HepG2 (cell line): Measurements from ENCODE around the gene KREMEN1. TPM values are rescaled to one million over a fixed set of nuclear protein-coding genes. Genes with fewer than 3 reads are reported as not detected.

Source experiments
- ATAC-seq: fragments of 200-7000 bp; cut with Tn5 transposase; 3 replicates; pipeline ENCODE4 v1.9.1; 2020; ENCODE audit warnings: mild to moderate bottlenecking, moderate library complexity
- BruUV-seq: library from RNA; stranded (reverse); fragments of 400-500 nt; replicated peaks from 2 replicates; lab custom pipeline; 2021; lab: Mats Ljungman, UMichigan
- CTCF ChIA-PET: fragments of 300-600 bp; formaldehyde crosslinking; extraction: SDS; loops from one replicate; lab custom pipeline; 2021; ENCODE audit warnings: low total read pairs, inconsistent platforms, low intra/inter-chr PET ratio; lab: Yijun Ruan, JAX
- POLR2A ChIA-PET: fragments of 350-600 bp; sonication (Branson Sonifier 250); formaldehyde crosslinking; loops from one replicate; lab custom pipeline; 2020; ENCODE audit warnings: antibody characterized with exemption, inconsistent platforms; lab: Yijun Ruan, JAX
- DNase-seq: peaks from one replicate; pipeline ENCODE4 v3.0.0-alpha.2; 2015; ENCODE audit warnings: low spot score
- FAIRE-seq: peaks from 3 replicates; lab custom pipeline; 2011; peaks lifted over from hg19 to GRCh38; lab: Jason Lieb, UNC
- H2AFZ ChIP-seq: one replicate; pipeline ENCODE4 v1.6.1; 2011; ENCODE audit warnings: low read length, inconsistent platforms
- H3K27ac ChIP-seq: fragments of 300-600 bp; 3 replicates; pipeline ENCODE4 v1.8.0; 2011; ENCODE audit warnings: mixed run types, mild to moderate bottlenecking, mixed read lengths, low read length, inconsistent platforms; ENCODE audit not compliant: insufficient read depth; ENCODE audit errors: extremely low read length
- H3K27me3 ChIP-seq, 2 experiments: fragments of 200-600 bp in 1 of 2; 2 replicates in 1 of 2; 3 replicates in 1 of 2; pipeline versions ENCODE4 v1.6.0 to v1.8.0; 2011; ENCODE audit warnings: low read length in 2 of 2, mild to moderate bottlenecking in 2 of 2, moderate library complexity in 2 of 2, inconsistent platforms in 1 of 2; ENCODE audit not compliant: insufficient read depth in 2 of 2, control insufficient read depth in 1 of 2
- H3K36me3 ChIP-seq, 2 experiments: fragments of 200-600 bp in 1 of 2; replicated peaks in 1 of 2; 2 replicates in 1 of 2; 3 replicates in 1 of 2; pipeline versions ENCODE4 v1.5.1 to v1.8.0; 2011; ENCODE audit warnings: low read length in 2 of 2, inconsistent platforms in 1 of 2; ENCODE audit not compliant: insufficient read depth in 2 of 2, control insufficient read depth in 1 of 2
- H3K4me1 ChIP-seq: 2 replicates; pipeline ENCODE4 v1.5.1; 2012; ENCODE audit warnings: low read length, inconsistent platforms; ENCODE audit not compliant: insufficient read depth
- H3K4me2 ChIP-seq: 2 replicates; pipeline ENCODE4 v1.6.0; 2011; ENCODE audit warnings: low read depth, low read length, inconsistent platforms
- H3K4me3 ChIP-seq, 3 experiments: fragments of 200-600 bp in 1 of 3; sonication (generic), shearing (Covaris generic) in 1 of 3; replicated peaks in 1 of 3; 2 replicates each; pipeline ENCODE4 v1.5.1; 2011 to 2016; ENCODE audit warnings: low read length in 3 of 3, inconsistent platforms in 2 of 3, low read depth in 2 of 3, mild to moderate bottlenecking in 2 of 3, control low read depth in 1 of 3, mixed read lengths in 1 of 3; ENCODE audit not compliant: insufficient read depth in 1 of 3
- H3K79me2 ChIP-seq: one replicate; pipeline ENCODE4 v1.6.1; 2011; ENCODE audit warnings: low read length, inconsistent platforms; ENCODE audit not compliant: insufficient read depth
- H3K9ac ChIP-seq: 2 replicates; pipeline ENCODE4 v1.6.0; 2011; ENCODE audit warnings: mild to moderate bottlenecking, low read depth, low read length, inconsistent platforms; ENCODE audit not compliant: insufficient read depth
- H3K9me3 ChIP-seq: 2 replicates; pipeline ENCODE4 v1.5.1; 2012; ENCODE audit warnings: mild to moderate bottlenecking, low read length
- H4K20me1 ChIP-seq: 2 replicates; pipeline ENCODE4 v1.6.0; 2011; ENCODE audit warnings: inconsistent platforms, mild to moderate bottlenecking, low read length, moderate library complexity; ENCODE audit not compliant: insufficient read depth
- AGO1 ChIP-seq: fragments of 200-400 bp; formaldehyde crosslinking; IDR thresholded peaks from 2 replicates; pipeline ENCODE4 v1.6.1; 2017; ENCODE audit warnings: mild to moderate bottlenecking, low read depth, low read length, moderate library complexity; ENCODE audit not compliant: poor library complexity, severe bottlenecking
- DPF2 ChIP-seq: sonication (generic); formaldehyde crosslinking; IDR thresholded peaks from 2 replicates; pipeline ENCODE4 v1.4.0; 2020; ENCODE audit warnings: mild to moderate bottlenecking, low read depth, missing genetic modification reagents, borderline replicate concordance
- EEA1 ChIP-seq: sonication (generic); formaldehyde crosslinking; IDR thresholded peaks from 2 replicates; pipeline ENCODE4 v1.5.1; 2020; ENCODE audit warnings: mild to moderate bottlenecking, missing genetic modification reagents, borderline replicate concordance
- EP300 ChIP-seq, 3 experiments: sonication (generic) in 1 of 3; formaldehyde crosslinking in 1 of 3; IDR thresholded peaks; 2 replicates each; pipeline versions ENCODE4 v1.5.1 to v1.6.1; 2011 to 2020; ENCODE audit warnings: low read depth in 2 of 3, low read length in 2 of 3, borderline replicate concordance in 1 of 3, improper control_type of control experiment in 1 of 3, mild to moderate bottlenecking in 1 of 3, missing genetic modification reagents in 1 of 3, moderate library complexity in 1 of 3
- FOXM1 ChIP-seq: sonication (generic); formaldehyde crosslinking; IDR thresholded peaks from 2 replicates; pipeline ENCODE4 v1.5.0; 2020; ENCODE audit warnings: missing genetic modification reagents
- GLI4 ChIP-seq: sonication (generic); formaldehyde crosslinking; IDR thresholded peaks from 2 replicates; pipeline ENCODE4 v1.5.1; 2020; ENCODE audit warnings: missing genetic modification reagents, mild to moderate bottlenecking, moderate library complexity, borderline replicate concordance
- RFX5 ChIP-seq: IDR thresholded peaks from 2 replicates; pipeline ENCODE4 v1.6.1; 2011; ENCODE audit warnings: low read depth, low read length, improper control_type of control experiment
- ZFP36L2 ChIP-seq: sonication (generic); formaldehyde crosslinking; IDR thresholded peaks from 2 replicates; pipeline ENCODE4 v1.4.0; 2020; ENCODE audit warnings: missing genetic modification reagents
- ZNF24 ChIP-seq: fragments of 450-650 bp; IDR thresholded peaks from 2 replicates; pipeline ENCODE4 v1.6.1; 2017; ENCODE audit warnings: antibody characterized with exemption, mild to moderate bottlenecking
- ZNF816 ChIP-seq: sonication (generic); formaldehyde crosslinking; IDR thresholded peaks from 2 replicates; pipeline ENCODE4 v1.8.0; 2022; ENCODE audit warnings: missing genetic modification reagents, mild to moderate bottlenecking, borderline replicate concordance
- WGBS: methylation state at CpG from one replicate; pipeline ENCODE4 v1.1.6; 2017; ENCODE audit warnings: low lambda C conversion rate; 5-methylcytosine and 5-hydroxymethylcytosine counted together
- in situ Hi-C: cut with HindIII; loops from 2 replicates; pipeline ENCODE4 v1.10.0; 2017; ENCODE audit warnings: low pct_unique_long_range_greater_than_20kb; ENCODE audit not compliant: extremely low pct_ligation_motif_present
- intact Hi-C: fragments of 100-400 bp; cut with micrococcal nuclease; formaldehyde crosslinking; loops from one replicate; pipeline ENCODE4 v1.10.0; 2022; ENCODE audit not compliant: unreplicated experiment
- polyA plus RNA-seq, 8 experiments: library from polyadenylated mRNA; depleted of rRNA in 3 of 8; stranded (reverse) in 7 of 8; unstranded in 1 of 8; fragments of >200 nt; fragmentation: Illumina TruSeq in 4 of 8; extraction: Trizol in 4 of 8; gene quantifications; 2 replicates each; pipeline versions ENCODE4 v1.2.1 to v1.2.3, GENCODE V29; 2011 to 2016; ENCODE audit warnings: low read depth in 4 of 8, missing spikeins in 1 of 8, mixed read lengths in 1 of 8; ENCODE audit not compliant: insufficient read depth in 1 of 8
- total RNA-seq, 5 experiments: library from RNA; depleted of rRNA; stranded (reverse); fragments of >200 nt; fragmentation: Illumina TruSeq; extraction: Trizol; gene quantifications; 2 replicates each; pipeline ENCODE4 v1.2.3, GENCODE V29; 2016; ENCODE audit warnings: low read depth in 1 of 5
- TF ChIP-seq, protein P1 (sequence below): sonication (generic); formaldehyde crosslinking; IDR thresholded peaks from 2 replicates; pipeline ENCODE4 v1.4.0; 2020; ENCODE audit warnings: missing genetic modification reagents, borderline replicate concordance

The KREMEN1 gene
- total and polyA plus RNA-seq, 2 of the 13 experiments (the other 11 are each of a cell fraction or from before 2014, with no cell fraction given), result 9.8 to 13.8 TPM

DNA sequence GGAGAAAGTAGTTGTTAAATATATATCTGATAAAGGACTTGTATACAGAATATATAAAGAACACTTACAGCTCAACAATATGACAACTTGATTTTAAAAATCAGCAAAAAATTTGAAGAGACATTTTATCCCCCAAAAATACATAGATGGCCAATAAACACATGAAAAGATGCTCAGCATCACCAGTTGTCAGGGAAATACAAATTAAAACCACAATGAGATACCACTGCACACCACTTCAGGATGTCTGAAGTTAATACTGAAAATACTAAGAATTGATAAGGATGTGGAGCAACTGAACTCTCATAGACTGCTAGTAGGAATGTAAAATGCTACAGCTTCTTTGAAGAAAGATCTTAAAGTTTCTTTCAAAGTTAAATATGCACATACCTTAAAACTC, 49.2 kb downstream of the KREMEN1 start:
- H3K79me2 ChIP-seq, result no peaks in the 10 kb centered on the region
- intact Hi-C loops, result no loop called here
- no TSS peak for BruUV-seq
- H3K27me3 ChIP-seq, result no peaks in the 10 kb centered on the region
- in situ Hi-C loops, result no loop called here
- H3K9ac ChIP-seq, result no peak overlapping the region
- no peaks in the 10 kb centered on the region for H3K9me3 ChIP-seq
- no peak overlapping the region for H3K4me2 ChIP-seq
- FAIRE-seq (no peak), ATAC-seq (no peak)
- CTCF ChIA-PET, result no interaction called here
- no peaks in the 10 kb centered on the region for H3K36me3 ChIP-seq
- no peak overlapping the region for H3K27ac ChIP-seq
- H2AFZ ChIP-seq, result no peak overlapping the region
- TF ChIP-seq RFX5 (peak; percentile 75; the same call in 1 of the 2 replicates), ZNF24 (no peak)
- TF ChIP-seq, all 625 proteins: peak for 1
- no peak overlapping the region for H3K4me3 ChIP-seq
- no peaks in the 10 kb centered on the region for H4K20me1 ChIP-seq
- POLR2A ChIA-PET, result no interaction called here
- H3K4me1 ChIP-seq, result peaks cover 32% of the 10 kb centered on the region
- DNase-seq, result no peak

DNA sequence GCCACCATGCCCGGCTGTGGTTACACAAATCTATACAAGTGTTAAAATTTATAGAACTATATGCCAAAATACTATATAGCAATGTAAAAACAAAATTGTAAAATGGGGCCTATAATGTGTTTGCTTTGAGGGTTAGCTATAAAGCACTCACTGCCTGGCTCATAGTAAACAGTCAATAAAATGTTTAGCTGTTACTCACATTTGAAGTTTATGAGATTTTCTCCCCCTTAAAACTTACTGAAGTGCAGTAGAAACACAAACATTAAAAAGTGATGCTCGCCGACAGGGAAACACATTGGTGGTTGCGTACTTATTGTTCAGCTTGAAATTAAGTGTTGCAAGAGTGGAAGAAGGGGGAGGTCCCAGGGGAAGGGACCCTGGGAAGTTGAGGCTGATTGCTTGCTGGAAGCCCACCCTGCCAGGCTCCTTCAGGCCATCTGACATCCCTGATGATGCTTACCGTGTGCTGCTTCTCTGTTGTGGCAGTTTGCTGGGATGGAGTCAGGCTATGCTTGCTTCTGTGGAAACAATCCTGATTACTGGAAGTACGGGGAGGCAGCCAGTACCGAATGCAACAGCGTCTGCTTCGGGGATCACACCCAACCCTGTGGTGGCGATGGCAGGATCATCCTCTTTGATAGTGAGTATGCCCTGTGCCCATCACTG, 52.1 kb downstream of the KREMEN1 start:
- no peak for FAIRE-seq
- no peak overlapping the region for H3K27ac ChIP-seq
- H3K36me3 ChIP-seq, result no peaks in the 10 kb centered on the region
- no peak for DNase-seq
- H3K79me2 ChIP-seq, result no peaks in the 10 kb centered on the region
- H3K9ac ChIP-seq, result no peak overlapping the region
- H3K9me3 ChIP-seq, result no peaks in the 10 kb centered on the region
- H4K20me1 ChIP-seq, result no peaks in the 10 kb centered on the region
- H3K4me3 ChIP-seq, result no peak overlapping the region
- intact Hi-C loops, result no loop called here
- ChIA-PET CTCF (no interaction called here), POLR2A (no interaction called here)
- BruUV-seq, result no TSS peak
- no peak overlapping the region for H2AFZ ChIP-seq
- H3K4me1 ChIP-seq, result peaks cover 34% of the 10 kb centered on the region
- ATAC-seq, result no peak
- no peak overlapping the region for H3K4me2 ChIP-seq
- no peaks in the 10 kb centered on the region for H3K27me3 ChIP-seq
- in situ Hi-C loops, result no loop called here
- WGBS, result 93% methylated on average over 6 of the region's 10 CpGs
- TF ChIP-seq EEA1 (CRISPR knock-in tag) (no peak), AGO1 (no peak), ZNF816 (CRISPR knock-in tag) (no peak), GLI4 (CRISPR knock-in tag) (no peak), ZFP36L2 (CRISPR knock-in tag) (no peak), DPF2 (no peak), EP300 (IDR thresholded peaks at IDR 0.05; ENCODE audit: low read depth in 2 of 2, low read length in 2 of 2) (no peak), EP300 (CRISPR knock-in tag; IDR thresholded peaks at IDR 0.05; ENCODE audit: borderline replicate concordance) (no peak), FOXM1 (CRISPR knock-in tag) (no peak)
- TF ChIP-seq, protein P1, sequence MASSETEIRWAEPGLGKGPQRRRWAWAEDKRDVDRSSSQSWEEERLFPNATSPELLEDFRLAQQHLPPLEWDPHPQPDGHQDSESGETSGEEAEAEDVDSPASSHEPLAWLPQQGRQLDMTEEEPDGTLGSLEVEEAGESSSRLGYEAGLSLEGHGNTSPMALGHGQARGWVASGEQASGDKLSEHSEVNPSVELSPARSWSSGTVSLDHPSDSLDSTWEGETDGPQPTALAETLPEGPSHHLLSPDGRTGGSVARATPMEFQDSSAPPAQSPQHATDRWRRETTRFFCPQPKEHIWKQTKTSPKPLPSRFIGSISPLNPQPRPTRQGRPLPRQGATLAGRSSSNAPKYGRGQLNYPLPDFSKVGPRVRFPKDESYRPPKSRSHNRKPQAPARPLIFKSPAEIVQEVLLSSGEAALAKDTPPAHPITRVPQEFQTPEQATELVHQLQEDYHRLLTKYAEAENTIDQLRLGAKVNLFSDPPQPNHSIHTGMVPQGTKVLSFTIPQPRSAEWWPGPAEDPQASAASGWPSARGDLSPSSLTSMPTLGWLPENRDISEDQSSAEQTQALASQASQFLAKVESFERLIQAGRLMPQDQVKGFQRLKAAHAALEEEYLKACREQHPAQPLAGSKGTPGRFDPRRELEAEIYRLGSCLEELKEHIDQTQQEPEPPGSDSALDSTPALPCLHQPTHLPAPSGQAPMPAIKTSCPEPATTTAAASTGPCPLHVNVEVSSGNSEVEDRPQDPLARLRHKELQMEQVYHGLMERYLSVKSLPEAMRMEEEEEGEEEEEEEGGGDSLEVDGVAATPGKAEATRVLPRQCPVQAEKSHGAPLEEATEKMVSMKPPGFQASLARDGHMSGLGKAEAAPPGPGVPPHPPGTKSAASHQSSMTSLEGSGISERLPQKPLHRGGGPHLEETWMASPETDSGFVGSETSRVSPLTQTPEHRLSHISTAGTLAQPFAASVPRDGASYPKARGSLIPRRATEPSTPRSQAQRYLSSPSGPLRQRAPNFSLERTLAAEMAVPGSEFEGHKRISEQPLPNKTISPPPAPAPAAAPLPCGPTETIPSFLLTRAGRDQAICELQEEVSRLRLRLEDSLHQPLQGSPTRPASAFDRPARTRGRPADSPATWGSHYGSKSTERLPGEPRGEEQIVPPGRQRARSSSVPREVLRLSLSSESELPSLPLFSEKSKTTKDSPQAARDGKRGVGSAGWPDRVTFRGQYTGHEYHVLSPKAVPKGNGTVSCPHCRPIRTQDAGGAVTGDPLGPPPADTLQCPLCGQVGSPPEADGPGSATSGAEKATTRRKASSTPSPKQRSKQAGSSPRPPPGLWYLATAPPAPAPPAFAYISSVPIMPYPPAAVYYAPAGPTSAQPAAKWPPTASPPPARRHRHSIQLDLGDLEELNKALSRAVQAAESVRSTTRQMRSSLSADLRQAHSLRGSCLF (CRISPR knock-in tag), result no peak
